ENCODE measurements around the gene TRIM61. TPM values are rescaled to one million over a fixed set of nuclear protein-coding genes. Genes with fewer than 3 reads are reported as not detected.
"Not testable (repeated sequence)": the region's sequence is repeated elsewhere in the genome, so short reads cannot be mapped to it uniquely, and the experiment has no call there.

TRIM61 gene
- total and polyA plus RNA-seq, 4 donors = 0.13 to 1.4 (median 0.48) TPM

- H3K36me3 ChIP-seq (ENCODE audit: control insufficient read depth in 4 of 4, insufficient read depth in 3 of 4, low read depth in 1 of 4, low read length in 3 of 4) = no peaks in the 10 kb centered on the region
- no peaks in the 10 kb centered on the region for H3K9me3 ChIP-seq (ENCODE audit: control insufficient read depth in 4 of 4, low read length in 3 of 4)
- no peak for DNase-seq (ENCODE audit: low spot score)
- 91% methylated on average over 5 of the region's 5 CpGs for WGBS
- no peak overlapping the region for H3K27ac ChIP-seq (ENCODE audit: low read depth in 1 of 2, low read length in 2 of 2)
- no peak overlapping the region for H3K4me3 ChIP-seq (ENCODE audit: low read depth in 1 of 3, low read length in 3 of 3)
- no peaks in the 10 kb centered on the region for H3K27me3 ChIP-seq (ENCODE audit: control insufficient read depth in 4 of 4, insufficient read depth in 4 of 4, low read length in 3 of 4)
- no peak overlapping the region for H3K9ac ChIP-seq (ENCODE audit: low read depth in 1 of 2, low read length in 2 of 2)
- H3K4me1 ChIP-seq (ENCODE audit: control insufficient read depth in 4 of 4, insufficient read depth in 4 of 4, low read length in 3 of 4) = no peaks in the 10 kb centered on the region
- TF ChIP-seq FOXA2 (IDR thresholded peaks at IDR 0.05) (no peak), TAF1 (conservative IDR thresholded peaks at IDR 0.05) (no peak), HNF4A (conservative IDR thresholded peaks at IDR 0.05) (no peak), MAX (IDR thresholded peaks at IDR 0.05) (no peak), RAD21 (IDR thresholded peaks at IDR 0.05) (no peak), EGR1 (IDR thresholded peaks at IDR 0.05; ENCODE audit: low read depth in 2 of 2) (no peak), ATF3 (IDR thresholded peaks at IDR 0.05) (no peak), JUND (IDR thresholded peaks at IDR 0.05) (no peak), REST (IDR thresholded peaks at IDR 0.05) (no peak), RXRA (IDR thresholded peaks at IDR 0.05) (no peak), HNF4G (IDR thresholded peaks at IDR 0.05) (no peak), NR2F2 (IDR thresholded peaks at IDR 0.05) (no peak), GABPA (IDR thresholded peaks at IDR 0.05 in 1 of 2, conservative IDR thresholded peaks at IDR 0.05 in 1 of 2) (no peak), FOXA1 (IDR thresholded peaks at IDR 0.05) (no peak)
- TF ChIP-seq, protein P1, sequence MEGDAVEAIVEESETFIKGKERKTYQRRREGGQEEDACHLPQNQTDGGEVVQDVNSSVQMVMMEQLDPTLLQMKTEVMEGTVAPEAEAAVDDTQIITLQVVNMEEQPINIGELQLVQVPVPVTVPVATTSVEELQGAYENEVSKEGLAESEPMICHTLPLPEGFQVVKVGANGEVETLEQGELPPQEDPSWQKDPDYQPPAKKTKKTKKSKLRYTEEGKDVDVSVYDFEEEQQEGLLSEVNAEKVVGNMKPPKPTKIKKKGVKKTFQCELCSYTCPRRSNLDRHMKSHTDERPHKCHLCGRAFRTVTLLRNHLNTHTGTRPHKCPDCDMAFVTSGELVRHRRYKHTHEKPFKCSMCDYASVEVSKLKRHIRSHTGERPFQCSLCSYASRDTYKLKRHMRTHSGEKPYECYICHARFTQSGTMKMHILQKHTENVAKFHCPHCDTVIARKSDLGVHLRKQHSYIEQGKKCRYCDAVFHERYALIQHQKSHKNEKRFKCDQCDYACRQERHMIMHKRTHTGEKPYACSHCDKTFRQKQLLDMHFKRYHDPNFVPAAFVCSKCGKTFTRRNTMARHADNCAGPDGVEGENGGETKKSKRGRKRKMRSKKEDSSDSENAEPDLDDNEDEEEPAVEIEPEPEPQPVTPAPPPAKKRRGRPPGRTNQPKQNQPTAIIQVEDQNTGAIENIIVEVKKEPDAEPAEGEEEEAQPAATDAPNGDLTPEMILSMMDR (IDR thresholded peaks at IDR 0.05; ENCODE audit: low read depth, low read length, missing input control) = no peak
These were observed 46.8 kb downstream of the TRIM61 start for GRCh38 chr4:164930647-164931046.

DNA sequence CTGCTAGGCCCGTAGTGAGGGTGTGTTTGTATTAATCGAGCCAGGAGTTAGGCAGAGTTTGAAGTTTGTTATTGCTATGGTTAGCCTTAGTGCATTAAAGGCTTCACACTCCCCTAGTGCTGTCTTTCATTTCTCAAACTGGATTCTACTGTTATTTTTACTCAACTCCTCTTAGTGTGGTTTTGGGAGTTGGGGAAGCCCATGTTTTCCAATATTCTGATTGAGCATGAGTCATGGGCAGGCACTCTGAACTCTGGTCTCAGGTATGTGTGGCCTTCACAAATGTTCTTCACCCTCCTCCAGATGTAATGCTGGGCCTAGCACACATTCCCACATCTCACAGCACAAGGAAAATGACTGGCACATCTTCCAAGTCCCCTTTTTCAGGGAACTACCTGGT is 50.4 kb downstream of the TRIM61 start:
- H3K9me3 ChIP-seq (ENCODE audit: control insufficient read depth in 4 of 4, low read length in 3 of 4); H3K36me3 ChIP-seq (ENCODE audit: control insufficient read depth in 4 of 4, insufficient read depth in 3 of 4, low read depth in 1 of 4, low read length in 3 of 4); DNase-seq (ENCODE audit: low spot score); H3K4me3 ChIP-seq (ENCODE audit: low read depth in 1 of 3, low read length in 3 of 3); H3K4me1 ChIP-seq (ENCODE audit: control insufficient read depth in 4 of 4, insufficient read depth in 4 of 4, low read length in 3 of 4); H3K27ac ChIP-seq (ENCODE audit: low read depth in 1 of 2, low read length in 2 of 2); H3K27me3 ChIP-seq (ENCODE audit: control insufficient read depth in 4 of 4, insufficient read depth in 4 of 4, low read length in 3 of 4); H3K9ac ChIP-seq (ENCODE audit: low read depth in 1 of 2, low read length in 2 of 2): not testable (repeated sequence)
- WGBS = 84% methylated on average over 2 of the region's 2 CpGs
